HCT116 (cell line): Measurements from ENCODE around the gene RNF10. TPM values are rescaled to one million over a fixed set of nuclear protein-coding genes. Genes with fewer than 3 reads are reported as not detected.

Experiments
- ATAC-seq: fragments of 200-7000 bp; cut with Tn5 transposase; 2 replicates; pipeline ENCODE4 v1.9.1; 2020; ENCODE audit warnings: mild to moderate bottlenecking, moderate library complexity
- BruUV-seq: library from RNA; stranded (reverse); fragments of 400-500 nt; replicated peaks from 2 replicates; lab custom pipeline; 2021; lab: Mats Ljungman, UMichigan
- CTCF ChIA-PET: fragments of 300-600 bp; sonication (Branson Sonifier 250); formaldehyde crosslinking; loops from one replicate; lab custom pipeline; 2021; ENCODE audit warnings: antibody characterized with exemption; lab: Charles Lee
- POLR2A ChIA-PET: fragments of 300-600, 350-600 bp; sonication (Branson Sonifier 250); formaldehyde crosslinking; loops from one replicate; lab custom pipeline; 2021; ENCODE audit warnings: antibody characterized with exemption; lab: Charles Lee
- RAD21 ChIA-PET, 2 experiments: fragments of 300-600 bp; sonication (Branson Sonifier 250); formaldehyde crosslinking; loops; one replicate each; lab custom pipeline; 2023; ENCODE audit warnings: low total read pairs in 2 of 2; ENCODE audit not compliant: uncharacterized antibody in 2 of 2, unreplicated experiment in 2 of 2, low non-redundant PET in 1 of 2; lab: Charles Lee
- DNase-seq: peaks from one replicate; pipeline ENCODE4 v3.0.0-alpha.2; 2010; ENCODE audit warnings: low read depth, low spot score
- H2AFZ ChIP-seq: fragments of 200-600 bp; shearing (Covaris generic), sonication (generic); 2 replicates; pipeline ENCODE4 v1.6.1; 2017; ENCODE audit warnings: low read depth, mixed run types, mixed read lengths, antibody characterized with exemption, low read length; ENCODE audit not compliant: poor library complexity, severe bottlenecking
- H3K27ac ChIP-seq: 2 replicates; pipeline ENCODE4 v1.5.1; 2012; ENCODE audit warnings: low read depth, low read length
- H3K27me3 ChIP-seq: fragments of 200-600 bp; sonication (generic); 2 replicates; pipeline ENCODE4 v1.6.1; 2016; ENCODE audit warnings: mixed run types, low read length, mixed read lengths; ENCODE audit not compliant: insufficient read depth
- H3K36me3 ChIP-seq, 2 experiments: fragments of 200-500 bp in 1 of 2; fragments of 200-600 bp in 1 of 2; sonication (Bioruptor generic) in 1 of 2; sonication (generic) in 1 of 2; 2 replicates each; pipeline versions ENCODE4 v1.5.1 to v1.6.1; 2014 to 2016; ENCODE audit warnings: low read length in 2 of 2, inconsistent platforms in 1 of 2, mixed read lengths in 1 of 2, mixed run types in 1 of 2; ENCODE audit not compliant: insufficient read depth in 2 of 2, control insufficient read depth in 1 of 2
- H3K4me1 ChIP-seq, 2 experiments: fragments of 200-600 bp in 1 of 2; sonication (generic) in 1 of 2; 2 replicates each; pipeline versions ENCODE4 v1.5.1 to v1.6.1; 2012 to 2017; ENCODE audit warnings: low read length in 2 of 2, inconsistent platforms in 1 of 2, mild to moderate bottlenecking in 1 of 2, mixed read lengths in 1 of 2, mixed run types in 1 of 2, moderate library complexity in 1 of 2; ENCODE audit not compliant: insufficient read depth in 2 of 2, control insufficient read depth in 1 of 2
- H3K4me2 ChIP-seq: fragments of 200-600 bp; sonication (generic); 2 replicates; pipeline ENCODE4 v1.6.1; 2017; ENCODE audit warnings: mixed run types, low read length, mixed read lengths
- H3K4me3 ChIP-seq, 2 experiments: fragments of 200-600 bp in 1 of 2; sonication (generic) in 1 of 2; replicated peaks in 1 of 2; 2 replicates each; pipeline ENCODE4 v1.5.1; 2011 to 2016; ENCODE audit warnings: low read length in 2 of 2, control low read depth in 1 of 2, low read depth in 1 of 2, mild to moderate bottlenecking in 1 of 2, mixed read lengths in 1 of 2, mixed run types in 1 of 2
- H3K79me2 ChIP-seq: fragments of 200-600 bp; sonication (generic); 2 replicates; pipeline ENCODE4 v1.6.1; 2017; ENCODE audit warnings: mild to moderate bottlenecking, mixed run types, low read length, moderate library complexity, mixed read lengths; ENCODE audit not compliant: insufficient read depth
- H3K9ac ChIP-seq: fragments of 200-600 bp; sonication (generic); 2 replicates; pipeline ENCODE4 v1.6.1; 2016; ENCODE audit warnings: low read length, mixed read lengths
- H3K9me2 ChIP-seq: fragments of 200-600 bp; sonication (generic), shearing (Covaris generic); 2 replicates; pipeline ENCODE4 v1.6.1; 2017; ENCODE audit warnings: mixed run types, mild to moderate bottlenecking, moderate library complexity; ENCODE audit not compliant: insufficient read depth
- H3K9me3 ChIP-seq, 2 experiments: fragments of 200-500 bp in 1 of 2; fragments of 200-600 bp in 1 of 2; sonication (Bioruptor generic) in 1 of 2; sonication (generic) in 1 of 2; 2 replicates each; pipeline ENCODE4 v1.6.1; 2014 to 2017; ENCODE audit warnings: low read length in 2 of 2, mixed read lengths in 2 of 2, inconsistent platforms in 1 of 2, low read depth in 1 of 2, mild to moderate bottlenecking in 1 of 2, mixed run types in 1 of 2, moderate library complexity in 1 of 2; ENCODE audit not compliant: control insufficient read depth in 1 of 2, insufficient read depth in 1 of 2
- H4K20me1 ChIP-seq: fragments of 200-600 bp; sonication (generic), shearing (Covaris generic); 2 replicates; pipeline ENCODE4 v1.6.1; 2017; ENCODE audit warnings: mixed run types, mild to moderate bottlenecking, moderate library complexity; ENCODE audit not compliant: insufficient read depth
- CBX3 ChIP-seq: IDR thresholded peaks from 2 replicates; pipeline ENCODE4 v1.6.1; 2012; ENCODE audit warnings: low read depth
- CEBPB ChIP-seq: IDR thresholded peaks from 2 replicates; pipeline ENCODE4 v1.6.1; 2012; ENCODE audit warnings: low read depth
- EGR1 ChIP-seq: IDR thresholded peaks from 2 replicates; pipeline ENCODE4 v1.6.1; 2012; ENCODE audit warnings: low read depth
- ELF1 ChIP-seq: IDR thresholded peaks from 2 replicates; pipeline ENCODE4 v1.6.1; 2012; ENCODE audit warnings: low read depth, borderline replicate concordance
- EZH2 ChIP-seq: fragments of 200-600 bp; sonication (generic); IDR thresholded peaks from 2 replicates; pipeline ENCODE4 v1.6.1; 2017; ENCODE audit warnings: antibody characterized with exemption, mixed run types
- EZH2phosphoT487 ChIP-seq: fragments of 200-600 bp; IDR thresholded peaks from 2 replicates; pipeline ENCODE4 v1.6.1; 2018; ENCODE audit warnings: antibody characterized with exemption, borderline replicate concordance
- FOSL1 ChIP-seq: IDR thresholded peaks from 2 replicates; pipeline ENCODE4 v1.6.1; 2012; ENCODE audit warnings: low read depth
- JUND ChIP-seq: IDR thresholded peaks from 2 replicates; pipeline ENCODE4 v1.6.1; 2012
- POLR2A ChIP-seq: IDR thresholded peaks from 2 replicates; pipeline ENCODE4 v1.7.0; 2011; ENCODE audit warnings: borderline replicate concordance; ENCODE audit not compliant: insufficient read depth, insufficient read length; ENCODE audit errors: extremely low read depth
- POLR2AphosphoS5 ChIP-seq: IDR thresholded peaks from 2 replicates; pipeline ENCODE4 v1.6.1; 2011; ENCODE audit warnings: mild to moderate bottlenecking, low read depth, low read length, moderate library complexity
- ZNF274 ChIP-seq: fragments of 200-500 bp; sonication (Bioruptor generic); IDR thresholded peaks from 2 replicates; pipeline ENCODE4 v1.6.1; 2014; ENCODE audit warnings: mild to moderate bottlenecking, low read depth, low read length, inconsistent platforms
- intact Hi-C: fragments of 100-400 bp; cut with micrococcal nuclease; formaldehyde crosslinking; loops from 2 replicates; pipeline ENCODE4 v1.10.0; 2022
- total RNA-seq: library from RNA; stranded (reverse); gene quantifications from one replicate; pipeline ENCODE4 v1.2.1, GENCODE V29; 2021; ENCODE audit not compliant: unreplicated experiment
- TF ChIP-seq, protein P1 (sequence below): IDR thresholded peaks from 2 replicates; pipeline ENCODE4 v1.6.1; 2012; ENCODE audit warnings: low read depth
- TF ChIP-seq, protein P2 (sequence below): IDR thresholded peaks from 2 replicates; pipeline ENCODE4 v1.6.1; 2011; ENCODE audit warnings: mild to moderate bottlenecking, low read length, moderate library complexity; ENCODE audit not compliant: insufficient replicate concordance; ENCODE audit errors: extremely low read depth

RNF10 gene
- total RNA-seq, 1 experiment from 2014 or later, result 141 TPM

DNA sequence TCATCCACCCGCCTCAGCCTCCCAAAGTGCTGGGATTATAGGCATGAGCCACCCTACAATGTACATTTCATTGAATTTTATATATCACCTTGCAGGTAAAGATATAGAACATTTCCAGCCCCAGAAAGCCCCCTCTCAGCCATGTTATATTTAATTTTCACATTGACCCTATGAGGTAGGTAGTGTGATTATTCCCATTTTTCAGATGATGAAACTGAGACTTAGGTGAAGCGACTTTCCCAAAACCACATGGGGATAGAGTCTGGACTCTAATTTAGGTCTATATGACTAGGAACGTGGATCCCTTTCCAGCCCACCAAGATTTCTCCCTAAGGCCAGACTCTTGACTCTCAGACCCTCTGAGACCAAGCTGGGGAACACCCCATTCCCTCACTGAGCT lies 62.7 kb downstream of the RNF10 start:
- Histone ChIP-seq H3K4me2 (no peak overlapping the region), H3K4me1 (peaks cover 5 to 10% of the 10 kb centered on the region in 2 experiments), H3K27ac (no peak overlapping the region), H3K79me2 (no peaks in the 10 kb centered on the region), H2AFZ (no peak overlapping the region), H3K9me2 (no peaks in the 10 kb centered on the region), H3K36me3 (no peaks in the 10 kb centered on the region), H3K27me3 (no peaks in the 10 kb centered on the region), H3K4me3 (no peak overlapping the region), H4K20me1 (no peaks in the 10 kb centered on the region), H3K9ac (no peak overlapping the region), H3K9me3 (no peaks in the 10 kb centered on the region)
- intact Hi-C loops, result no loop called here
- ChIA-PET RAD21 (no interaction called here), CTCF (no interaction called here), POLR2A (no interaction called here)
- DNase-seq, result no peak
- no peak for TF ChIP-seq FOSL1
- TF ChIP-seq JUND, result no peak
- TF ChIP-seq CEBPB, result no peak
- TF ChIP-seq, protein P1, sequence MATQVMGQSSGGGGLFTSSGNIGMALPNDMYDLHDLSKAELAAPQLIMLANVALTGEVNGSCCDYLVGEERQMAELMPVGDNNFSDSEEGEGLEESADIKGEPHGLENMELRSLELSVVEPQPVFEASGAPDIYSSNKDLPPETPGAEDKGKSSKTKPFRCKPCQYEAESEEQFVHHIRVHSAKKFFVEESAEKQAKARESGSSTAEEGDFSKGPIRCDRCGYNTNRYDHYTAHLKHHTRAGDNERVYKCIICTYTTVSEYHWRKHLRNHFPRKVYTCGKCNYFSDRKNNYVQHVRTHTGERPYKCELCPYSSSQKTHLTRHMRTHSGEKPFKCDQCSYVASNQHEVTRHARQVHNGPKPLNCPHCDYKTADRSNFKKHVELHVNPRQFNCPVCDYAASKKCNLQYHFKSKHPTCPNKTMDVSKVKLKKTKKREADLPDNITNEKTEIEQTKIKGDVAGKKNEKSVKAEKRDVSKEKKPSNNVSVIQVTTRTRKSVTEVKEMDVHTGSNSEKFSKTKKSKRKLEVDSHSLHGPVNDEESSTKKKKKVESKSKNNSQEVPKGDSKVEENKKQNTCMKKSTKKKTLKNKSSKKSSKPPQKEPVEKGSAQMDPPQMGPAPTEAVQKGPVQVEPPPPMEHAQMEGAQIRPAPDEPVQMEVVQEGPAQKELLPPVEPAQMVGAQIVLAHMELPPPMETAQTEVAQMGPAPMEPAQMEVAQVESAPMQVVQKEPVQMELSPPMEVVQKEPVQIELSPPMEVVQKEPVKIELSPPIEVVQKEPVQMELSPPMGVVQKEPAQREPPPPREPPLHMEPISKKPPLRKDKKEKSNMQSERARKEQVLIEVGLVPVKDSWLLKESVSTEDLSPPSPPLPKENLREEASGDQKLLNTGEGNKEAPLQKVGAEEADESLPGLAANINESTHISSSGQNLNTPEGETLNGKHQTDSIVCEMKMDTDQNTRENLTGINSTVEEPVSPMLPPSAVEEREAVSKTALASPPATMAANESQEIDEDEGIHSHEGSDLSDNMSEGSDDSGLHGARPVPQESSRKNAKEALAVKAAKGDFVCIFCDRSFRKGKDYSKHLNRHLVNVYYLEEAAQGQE, result no peak
- no peak for TF ChIP-seq CBX3
- TF ChIP-seq ELF1, result no peak
- no peak for TF ChIP-seq EZH2
- BruUV-seq, result no TSS peak
- ATAC-seq, result no peak

GRCh38 chr12:120597861-120598260 lies 63.7 kb downstream of the RNF10 start:
- H3K9ac ChIP-seq, result no peak overlapping the region
- ChIA-PET CTCF (no interaction called here), POLR2A (no interaction called here), RAD21 (no interaction called here)
- H3K27me3 ChIP-seq, result no peaks in the 10 kb centered on the region
- no peaks in the 10 kb centered on the region for H3K9me2 ChIP-seq
- no peaks in the 10 kb centered on the region for H3K9me3 ChIP-seq
- no peak for ATAC-seq
- no TSS peak for BruUV-seq
- H3K4me3 ChIP-seq, result no peak overlapping the region
- H3K4me1 ChIP-seq, result peaks cover 5 to 10% of the 10 kb centered on the region in 2 experiments
- H3K36me3 ChIP-seq, result no peaks in the 10 kb centered on the region
- H3K4me2 ChIP-seq, result no peak overlapping the region
- no peak overlapping the region for H3K27ac ChIP-seq
- intact Hi-C loops, result no loop called here
- H2AFZ ChIP-seq, result no peak overlapping the region
- H4K20me1 ChIP-seq, result no peaks in the 10 kb centered on the region
- no peak for DNase-seq
- no peaks in the 10 kb centered on the region for H3K79me2 ChIP-seq
- TF ChIP-seq ELF1 (no peak), POLR2A (no peak), CBX3 (no peak), EGR1 (no peak), EZH2phosphoT487 (no peak), ZNF274 (no peak), POLR2AphosphoS5 (no peak)
- TF ChIP-seq, protein P2, sequence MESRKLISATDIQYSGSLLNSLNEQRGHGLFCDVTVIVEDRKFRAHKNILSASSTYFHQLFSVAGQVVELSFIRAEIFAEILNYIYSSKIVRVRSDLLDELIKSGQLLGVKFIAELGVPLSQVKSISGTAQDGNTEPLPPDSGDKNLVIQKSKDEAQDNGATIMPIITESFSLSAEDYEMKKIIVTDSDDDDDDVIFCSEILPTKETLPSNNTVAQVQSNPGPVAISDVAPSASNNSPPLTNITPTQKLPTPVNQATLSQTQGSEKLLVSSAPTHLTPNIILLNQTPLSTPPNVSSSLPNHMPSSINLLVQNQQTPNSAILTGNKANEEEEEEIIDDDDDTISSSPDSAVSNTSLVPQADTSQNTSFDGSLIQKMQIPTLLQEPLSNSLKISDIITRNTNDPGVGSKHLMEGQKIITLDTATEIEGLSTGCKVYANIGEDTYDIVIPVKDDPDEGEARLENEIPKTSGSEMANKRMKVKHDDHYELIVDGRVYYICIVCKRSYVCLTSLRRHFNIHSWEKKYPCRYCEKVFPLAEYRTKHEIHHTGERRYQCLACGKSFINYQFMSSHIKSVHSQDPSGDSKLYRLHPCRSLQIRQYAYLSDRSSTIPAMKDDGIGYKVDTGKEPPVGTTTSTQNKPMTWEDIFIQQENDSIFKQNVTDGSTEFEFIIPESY, result no peak
